ENCODE data around the gene KIAA1143.
A peak's percentile ranks its signal among the peaks of the same experiment; 100 is the strongest.

DNA sequence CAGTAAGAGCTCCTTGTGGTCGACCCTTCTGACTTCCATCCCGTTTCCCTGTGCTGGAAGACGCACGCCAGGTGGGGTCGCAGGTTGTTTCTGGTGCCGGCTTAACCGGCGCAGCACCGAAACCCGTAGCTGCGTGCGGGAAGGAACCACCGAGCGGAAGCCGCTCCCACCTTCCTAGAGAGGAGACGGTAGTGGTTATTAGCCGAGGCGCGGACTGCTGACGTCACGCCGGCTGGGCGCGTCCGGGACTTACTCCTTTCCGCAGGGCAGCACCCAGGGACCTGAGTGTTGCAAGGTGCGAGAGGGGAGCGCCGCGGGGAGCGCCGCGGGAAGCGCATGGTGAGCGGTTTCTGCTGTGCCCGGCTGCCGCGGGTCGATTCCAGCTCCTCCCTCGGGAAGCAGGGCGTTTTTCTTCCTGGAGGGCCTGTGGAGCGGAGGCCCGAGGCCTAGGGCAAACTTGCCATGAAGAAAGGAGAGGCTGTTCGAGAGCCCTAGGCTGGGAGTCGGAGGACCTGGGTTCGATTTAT, 32.0 kb downstream of the KIAA1143 start, which contains the start of gene ZNF501:
- TF ChIP-seq CTCF (IDR thresholded peaks at IDR 0.05) (no peak), POLR2A (IDR thresholded peaks at IDR 0.05) (peak in 1 of 2 donors; percentile 33)

Data from Peyer's patch (tissue), 4 donors.